Measurements from ENCODE around the gene RELL2. TPM values are rescaled to one million over a fixed set of nuclear protein-coding genes. Genes with fewer than 3 reads are reported as not detected.

RELL2 gene
- total RNA-seq, 1 experiment from 2014 or later, result 8.7 TPM

GRCh38 chr5:141672841-141673813, 36.3 kb downstream of the RELL2 start:
- no peak overlapping the region for H3K9ac ChIP-seq (ENCODE audit: low read length)
- no peak overlapping the region for H3K4me2 ChIP-seq (ENCODE audit: low read length)
- DNase-seq (ENCODE audit: low read depth, low spot score), result no peak
- H3K9me3 ChIP-seq (ENCODE audit: control insufficient read depth in 1 of 2, insufficient read depth in 1 of 2, low read depth in 1 of 2, low read length in 2 of 2), result no peaks in the 10 kb centered on the region
- no peak overlapping the region for H3K27ac ChIP-seq (ENCODE audit: low read depth, low read length)
- H4K20me1 ChIP-seq (ENCODE audit: insufficient read depth), result no peaks in the 10 kb centered on the region
- CTCF ChIA-PET, result interaction anchor here (1.3 kb wide), 1 partner anchor 19 kb away, joined by 5 read pairs; no protein-coding TSS in a partner anchor
- no peak for ATAC-seq
- H2AFZ ChIP-seq (ENCODE audit: low read depth, low read length, poor library complexity, severe bottlenecking), result no peak overlapping the region
- TF ChIP-seq REST (IDR thresholded peaks at IDR 0.05; ENCODE audit: low read depth), result no peak
- no peak for TF ChIP-seq CEBPB (IDR thresholded peaks at IDR 0.05; ENCODE audit: low read depth)
- no peak for TF ChIP-seq SP1 (IDR thresholded peaks at IDR 0.05; ENCODE audit: low read depth)
- TF ChIP-seq SIN3A (IDR thresholded peaks at IDR 0.05; ENCODE audit: low read depth), result no peak
- TF ChIP-seq TCF7L2 (IDR thresholded peaks at IDR 0.05; ENCODE audit: borderline replicate concordance, extremely low read depth, insufficient read depth, insufficient read length), result no peak
- no peak for TF ChIP-seq SRF (IDR thresholded peaks at IDR 0.05; ENCODE audit: low read depth)
- TF ChIP-seq ZNF274 (IDR thresholded peaks at IDR 0.05; ENCODE audit: low read depth, low read length), result no peak
- TF ChIP-seq EZH2phosphoT487 (IDR thresholded peaks at IDR 0.05; ENCODE audit: borderline replicate concordance), result no peak
- no peak for TF ChIP-seq ZFX (IDR thresholded peaks at IDR 0.05)
- no peak for TF ChIP-seq POLR2AphosphoS5 (IDR thresholded peaks at IDR 0.05; ENCODE audit: low read depth, low read length)
- TF ChIP-seq CTCF (IDR thresholded peaks at IDR 0.05 in 2 of 3, conservative IDR thresholded peaks at IDR 0.05 in 1 of 3; ENCODE audit: borderline replicate concordance in 1 of 3, insufficient read depth in 1 of 3, low read depth in 2 of 3, low read length in 2 of 3), result no peak
- no peak for TF ChIP-seq ATF3 (IDR thresholded peaks at IDR 0.05)
- no peak for TF ChIP-seq POLR2A (IDR thresholded peaks at IDR 0.05; ENCODE audit: borderline replicate concordance, extremely low read depth, insufficient read depth, insufficient read length)
- no peak for TF ChIP-seq JUND (IDR thresholded peaks at IDR 0.05)
- no peak for TF ChIP-seq CBX3 (IDR thresholded peaks at IDR 0.05; ENCODE audit: low read depth)
- TF ChIP-seq FOSL1 (IDR thresholded peaks at IDR 0.05; ENCODE audit: low read depth), result no peak
- TF ChIP-seq EZH2 (IDR thresholded peaks at IDR 0.05), result no peak
- no peak for TF ChIP-seq YY1 (IDR thresholded peaks at IDR 0.05; ENCODE audit: extremely low read depth, insufficient replicate concordance, low read depth, low read length)
- no peak for TF ChIP-seq ELF1 (IDR thresholded peaks at IDR 0.05; ENCODE audit: borderline replicate concordance, low read depth)
- no peaks in the 10 kb centered on the region for H3K9me2 ChIP-seq (ENCODE audit: insufficient read depth)
- RAD21 ChIA-PET (ENCODE audit: low non-redundant PET in 1 of 2, low total read pairs in 2 of 2, uncharacterized antibody in 2 of 2, unreplicated experiment in 2 of 2), result no interaction called here
- intact Hi-C loops (cut with micrococcal nuclease), result no loop called here
- POLR2A ChIA-PET, result no interaction called here
- 0 out of 4 replicates have a peak, but pooled peaks cover 0 to 2% of the 10 kb centered on the region in 2 experiments for H3K36me3 ChIP-seq (ENCODE audit: control insufficient read depth in 1 of 2, insufficient read depth in 2 of 2, low read length in 2 of 2)
- no peaks in the 10 kb centered on the region for H3K27me3 ChIP-seq (ENCODE audit: insufficient read depth, low read length)
- BruUV-seq (replicated peaks), result no TSS peak
- no peak overlapping the region for H3K4me3 ChIP-seq (replicated peaks in 1 of 2; ENCODE audit: low read depth in 1 of 2, low read length in 2 of 2)
- H3K4me1 ChIP-seq (ENCODE audit: control insufficient read depth in 1 of 2, insufficient read depth in 2 of 2, low read length in 2 of 2), result no peaks in the 10 kb centered on the region
- H3K79me2 ChIP-seq (ENCODE audit: insufficient read depth, low read length), result no peaks in the 10 kb centered on the region

Measured in HCT116 (cell line).